Neural progenitor cell (in vitro differentiated cells): ENCODE results near the gene LRRC56. TPM values are rescaled to one million over a fixed set of nuclear protein-coding genes. Genes with fewer than 3 reads are reported as not detected.

Source experiments
- DNase-seq: peaks from one replicate; pipeline ENCODE4 v3.0.0-alpha.2; 2016; ENCODE audit warnings: low spot score
- H2AFZ ChIP-seq: fragments of 200-600 bp; sonication (generic); replicated peaks from 2 replicates; pipeline ENCODE4 v1.6.1; 2016; ENCODE audit warnings: antibody characterized with exemption
- H3F3A ChIP-seq: fragments of 200-600 bp; sonication (generic); 2 replicates; pipeline ENCODE4 v1.6.1; 2016; ENCODE audit warnings: antibody characterized with exemption, low read depth
- H3K27ac ChIP-seq: fragments of 200-600 bp; sonication (generic); 2 replicates; pipeline ENCODE4 v1.5.1; 2016; ENCODE audit warnings: mild to moderate bottlenecking
- H3K27me3 ChIP-seq: fragments of 200-600 bp; sonication (generic); 2 replicates; pipeline ENCODE4 v1.6.1; 2016; ENCODE audit warnings: mild to moderate bottlenecking, moderate library complexity
- H3K36me3 ChIP-seq: fragments of 200-600 bp; sonication (generic); 2 replicates; pipeline ENCODE4 v1.5.1; 2016
- H3K4me1 ChIP-seq: fragments of 200-600 bp; sonication (generic); 2 replicates; pipeline ENCODE4 v1.6.1; 2016; ENCODE audit warnings: mixed run types
- H3K4me2 ChIP-seq: fragments of 200-600 bp; sonication (generic); 2 replicates; pipeline ENCODE4 v1.6.1; 2016
- H3K4me3 ChIP-seq: fragments of 200-600 bp; sonication (generic); 2 replicates; pipeline ENCODE4 v1.5.1; 2016
- H3K79me2 ChIP-seq: fragments of 200-600 bp; sonication (generic); 2 replicates; pipeline ENCODE4 v1.6.1; 2016; ENCODE audit warnings: low read depth
- H3K9ac ChIP-seq: fragments of 200-600 bp; sonication (generic); 2 replicates; pipeline ENCODE4 v1.6.1; 2016
- H3K9me3 ChIP-seq: fragments of 200-600 bp; sonication (generic); 2 replicates; pipeline ENCODE4 v1.5.1; 2016; ENCODE audit warnings: low read depth
- H4K20me1 ChIP-seq: fragments of 200-600 bp; sonication (generic); 2 replicates; pipeline ENCODE4 v1.6.1; 2016; ENCODE audit warnings: low read depth
- H3K27ac Mint-ChIP-seq: 3 replicates; pipeline ENCODE4 v1.8.0; 2021; ENCODE audit warnings: mixed read lengths
- H3K27me3 Mint-ChIP-seq: 2 replicates; pipeline ENCODE4 v1.8.0; 2022; ENCODE audit warnings: low read depth, mild to moderate bottlenecking, inconsistent platforms, moderate library complexity, mixed read lengths; ENCODE audit not compliant: insufficient read depth
- H3K36me3 Mint-ChIP-seq: 3 replicates; pipeline ENCODE4 v1.8.0; 2021; ENCODE audit warnings: mixed read lengths
- H3K4me1 Mint-ChIP-seq: 3 replicates; pipeline ENCODE4 v1.8.0; 2021; ENCODE audit warnings: mixed read lengths
- H3K4me3 Mint-ChIP-seq: 3 replicates; pipeline ENCODE4 v1.8.0; 2021; ENCODE audit warnings: mild to moderate bottlenecking, moderate library complexity, mixed read lengths
- H3K9me3 Mint-ChIP-seq: 3 replicates; pipeline ENCODE4 v1.8.0; 2020; ENCODE audit warnings: mixed read lengths
- CTCF ChIP-seq: fragments of 200-600 bp; sonication (generic); IDR thresholded peaks from 2 replicates; pipeline ENCODE4 v1.5.1; 2017; ENCODE audit warnings: antibody characterized with exemption, mild to moderate bottlenecking
- EZH2 ChIP-seq: fragments of 200-600 bp; sonication (generic); IDR thresholded peaks from 2 replicates; pipeline ENCODE4 v1.6.1; 2017; ENCODE audit warnings: antibody characterized with exemption, mild to moderate bottlenecking, moderate library complexity
- EZH2phosphoT487 ChIP-seq: fragments of 200-600 bp; sonication (generic); IDR thresholded peaks from 2 replicates; pipeline ENCODE4 v1.6.1; 2017; ENCODE audit warnings: antibody characterized with exemption
- total RNA-seq: library from RNA; depleted of rRNA; stranded (reverse); fragments of >200 nt; gene quantifications from 2 replicates; pipeline ENCODE4 v1.2.3, GENCODE V29; 2015; ENCODE audit warnings: low replicate concordance

The LRRC56 gene
- total RNA-seq, 1 donor from 2014 or later, result 0.45 TPM

GRCh38 chr11:559712-560304 is 22.5 kb downstream of the LRRC56 start:
- Histone ChIP-seq H2AFZ (peak overlapping the region; percentile 73), H3K4me2 (peak overlapping the region; percentile 86), H3F3A (peaks cover 33% of the 10 kb centered on the region), H3K4me1 (peaks cover 10% of the 10 kb centered on the region), H3K4me3 (peak overlapping the region; percentile 100), H3K79me2 (peaks cover 11% of the 10 kb centered on the region), H3K27ac (no peak overlapping the region), H3K36me3 (no peaks in the 10 kb centered on the region), H3K9me3 (no peaks in the 10 kb centered on the region), H4K20me1 (peaks cover 37% of the 10 kb centered on the region), H3K9ac (no peak overlapping the region), H3K27me3 (peaks cover 44% of the 10 kb centered on the region)
- Mint-ChIP-seq H3K27me3 (peaks cover 18% of the 10 kb centered on the region), H3K9me3 (peaks cover 2% of the 10 kb centered on the region), H3K27ac (no peak overlapping the region), H3K4me3 (peak overlapping the region; percentile 85), H3K36me3 (no peaks in the 10 kb centered on the region), H3K4me1 (peaks cover 7% of the 10 kb centered on the region)
- TF ChIP-seq CTCF (no peak), EZH2phosphoT487 (no peak), EZH2 (no peak)
- no peak for DNase-seq

- Histone ChIP-seq H3K27ac (no peak within 1 kb of the TSS), H2AFZ (peak within 1 kb of the TSS; percentile 73), H3K4me3 (peak within 1 kb of the TSS; percentile 100), H3K4me1 (peaks cover 10% of the 10 kb centered on the region), H3F3A (peaks cover 33% of the 10 kb centered on the region), H3K9ac (no peak within 1 kb of the TSS), H3K36me3 (no peaks in the 10 kb centered on the region), H3K27me3 (peaks cover 39% of the 10 kb centered on the region), H3K9me3 (no peaks in the 10 kb centered on the region), H3K79me2 (peaks cover 11% of the 10 kb centered on the region), H4K20me1 (peaks cover 41% of the 10 kb centered on the region), H3K4me2 (peak within 1 kb of the TSS; percentile 99)
- H3K4me1 Mint-ChIP-seq, result peaks cover 7% of the 10 kb centered on the region
- H3K27me3 Mint-ChIP-seq, result peaks cover 23% of the 10 kb centered on the region
- no peaks in the 10 kb centered on the region for H3K36me3 Mint-ChIP-seq
- H3K27ac Mint-ChIP-seq, result no peak within 1 kb of the TSS
- DNase-seq, result peak; percentile 98
- peaks cover 2% of the 10 kb centered on the region for H3K9me3 Mint-ChIP-seq
- H3K4me3 Mint-ChIP-seq, result peak within 1 kb of the TSS; percentile 87
- TF ChIP-seq EZH2 (no peak), CTCF (no peak)
Observed at GRCh38 chr11:560305-561147, 23.2 kb downstream of the LRRC56 start, which contains the start of the genes LMNTD2 and RASSF7. Gene LMNTD2, minus strand, starts transcription at chr11:560738. Its CDS starts 22 bp downstream, at chr11:560716. Gene RASSF7, plus strand, starts transcription at chr11:560970. Its CDS starts 799 bp downstream, at chr11:561769.

DNA sequence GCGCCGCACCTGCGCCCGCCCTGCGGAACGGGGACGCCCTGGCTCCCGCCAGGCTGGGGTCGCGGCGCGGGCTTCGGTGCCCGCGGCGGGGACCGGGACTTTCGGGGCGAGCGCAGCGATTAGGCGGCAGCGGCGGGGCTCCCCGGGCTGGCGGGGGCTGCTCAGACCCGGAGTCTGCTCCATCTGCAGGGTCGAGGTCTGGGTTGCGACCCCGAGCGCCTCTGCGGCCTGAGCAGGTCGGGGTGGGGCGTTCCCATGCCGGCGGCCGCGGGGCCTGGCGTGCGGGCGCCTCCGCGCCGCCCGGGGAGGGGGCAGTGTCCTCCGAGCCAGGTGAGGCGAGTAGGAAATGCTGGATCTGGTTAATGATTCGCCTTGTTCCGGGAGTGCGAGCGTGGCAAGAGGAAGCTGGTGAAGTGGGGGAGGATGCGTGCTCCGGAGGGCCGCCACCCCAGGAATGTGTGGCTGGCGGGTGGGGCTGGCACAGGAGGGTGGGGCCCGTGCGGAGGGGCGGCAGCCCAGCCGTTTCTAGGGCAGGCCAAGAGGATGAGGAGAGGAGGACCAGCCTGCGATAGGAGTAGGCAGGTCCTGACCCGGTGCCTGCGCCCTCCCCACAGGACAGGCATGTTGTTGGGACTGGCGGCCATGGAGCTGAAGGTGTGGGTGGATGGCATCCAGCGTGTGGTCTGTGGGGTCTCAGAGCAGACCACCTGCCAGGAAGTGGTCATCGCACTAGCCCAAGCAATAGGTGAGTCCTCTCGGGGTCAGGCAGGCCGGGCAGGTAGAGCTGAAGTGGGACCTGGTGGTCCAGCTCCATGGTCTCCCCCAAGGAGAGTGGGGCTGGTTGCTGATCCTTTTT is 24.0 kb downstream of the LRRC56 start:
- no peak overlapping the region for H2AFZ ChIP-seq
- peaks cover 30% of the 10 kb centered on the region for H3K27me3 ChIP-seq
- Mint-ChIP-seq H3K4me1 (peaks cover 7% of the 10 kb centered on the region), H3K4me3 (peak overlapping the region; percentile 87), H3K27me3 (peaks cover 23% of the 10 kb centered on the region), H3K27ac (no peak overlapping the region), H3K9me3 (peaks cover 2% of the 10 kb centered on the region), H3K36me3 (no peaks in the 10 kb centered on the region)
- peaks cover 46% of the 10 kb centered on the region for H4K20me1 ChIP-seq
- H3K79me2 ChIP-seq, result peaks cover 11% of the 10 kb centered on the region
- peaks cover 14% of the 10 kb centered on the region for H3K4me1 ChIP-seq
- TF ChIP-seq EZH2 (no peak), CTCF (no peak), EZH2phosphoT487 (no peak)
- peaks cover 28% of the 10 kb centered on the region for H3F3A ChIP-seq
- H3K4me2 ChIP-seq, result peak overlapping the region; percentile 99
- DNase-seq, result no peak
- peak overlapping the region; percentile 100 for H3K4me3 ChIP-seq
- no peaks in the 10 kb centered on the region for H3K9me3 ChIP-seq
- H3K36me3 ChIP-seq, result no peaks in the 10 kb centered on the region
- no peak overlapping the region for H3K27ac ChIP-seq
- H3K9ac ChIP-seq, result no peak overlapping the region
